Measurements from ENCODE around the gene SREBF2.

Gene SREBF2

GRCh38 chr22:41923595-41924276, 90.8 kb downstream of the SREBF2 start:
- no peak for DNase-seq

- DNase-seq = peak; percentile 87 to 90
Observed at GRCh38 chr22:41925783-41926460, 93.0 kb downstream of the SREBF2 start.

- DNase-seq = peak in 1 of 2 experiments; percentile 37
Observed at GRCh38 chr22:41927813-41928212, 94.9 kb downstream of the SREBF2 start.

- DNase-seq = peak in 1 of 2 experiments; percentile 35
Observed at GRCh38 chr22:41928593-41929417, 95.9 kb downstream of the SREBF2 start.

GRCh38 chr22:41929418-41929810, 96.5 kb downstream of the SREBF2 start:
- DNase-seq = no peak

GRCh38 chr22:41931701-41932269, 98.9 kb downstream of the SREBF2 start:
- no peak for DNase-seq

- DNase-seq = no peak
Observed at GRCh38 chr22:41932353-41932752, 99.4 kb downstream of the SREBF2 start.

GRCh38 chr22:41933411-41934177, 100.7 kb downstream of the SREBF2 start:
- DNase-seq = no peak

- DNase-seq = no peak
Observed at GRCh38 chr22:41934284-41935014, 101.5 kb downstream of the SREBF2 start.

- DNase-seq = no peak
Observed at GRCh38 chr22:41935015-41935351, 102.1 kb downstream of the SREBF2 start.

GRCh38 chr22:41935509-41935908, 102.6 kb downstream of the SREBF2 start:
- no peak for DNase-seq

GRCh38 chr22:41936894-41937169, 103.9 kb downstream of the SREBF2 start:
- DNase-seq = no peak

- peak; percentile 95 for DNase-seq
Observed at GRCh38 chr22:41939981-41940831, 107.3 kb downstream of the SREBF2 start.

GRCh38 chr22:41940832-41941765, 108.2 kb downstream of the SREBF2 start:
- DNase-seq = peak; percentile 87 to 90

GRCh38 chr22:41943661-41944209, 110.8 kb downstream of the SREBF2 start:
- peak; percentile 55 to 60 for DNase-seq

GRCh38 chr22:41946629-41947423, 113.9 kb downstream of the SREBF2 start, which contains the start of gene CENPM:
TSS of gene CENPM (minus strand) at chr22:41947152. CDS start at chr22:41947076, 76 bp downstream.
- peak; percentile 97 to 98 for DNase-seq

GRCh38 chr22:41947424-41948080, 114.6 kb downstream of the SREBF2 start:
- no peak for DNase-seq

GRCh38 chr22:41948142-41948541, 115.2 kb downstream of the SREBF2 start:
- DNase-seq = no peak

All from activated T-cell treated with anti-CD3 and anti-CD28 coated beads, Interleukin-2, amount 50 U/mL, for 48 hours (primary cell).